Measurements from ENCODE around the gene CTNNBIP1.

DNA sequence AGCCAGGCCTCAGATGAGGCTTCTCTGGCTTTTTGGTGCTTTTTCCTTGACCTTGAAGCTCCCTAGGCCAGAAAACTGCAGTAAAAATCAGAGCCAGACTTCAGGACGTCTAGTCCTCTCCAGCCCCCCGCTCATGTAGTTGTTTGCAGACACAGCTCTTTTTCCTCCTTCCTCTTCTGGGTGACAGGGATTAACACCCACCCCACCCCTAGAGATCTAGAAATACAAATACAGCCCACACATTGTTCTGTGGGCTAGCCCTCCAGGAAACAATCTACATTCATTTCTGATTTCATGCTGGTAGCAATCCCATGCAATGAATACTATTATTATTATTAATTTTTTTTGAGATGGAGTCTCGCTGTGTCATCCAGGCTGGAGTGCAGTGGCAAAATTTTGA is 76.4 kb downstream of the CTNNBIP1 start:
- TF ChIP-seq POLR2AphosphoS5 (IDR thresholded peaks at IDR 0.05) (no peak), SMC3 (conservative IDR thresholded peaks at IDR 0.05; ENCODE audit: poor library complexity) (no peak)
- TF ChIP-seq, protein P1, sequence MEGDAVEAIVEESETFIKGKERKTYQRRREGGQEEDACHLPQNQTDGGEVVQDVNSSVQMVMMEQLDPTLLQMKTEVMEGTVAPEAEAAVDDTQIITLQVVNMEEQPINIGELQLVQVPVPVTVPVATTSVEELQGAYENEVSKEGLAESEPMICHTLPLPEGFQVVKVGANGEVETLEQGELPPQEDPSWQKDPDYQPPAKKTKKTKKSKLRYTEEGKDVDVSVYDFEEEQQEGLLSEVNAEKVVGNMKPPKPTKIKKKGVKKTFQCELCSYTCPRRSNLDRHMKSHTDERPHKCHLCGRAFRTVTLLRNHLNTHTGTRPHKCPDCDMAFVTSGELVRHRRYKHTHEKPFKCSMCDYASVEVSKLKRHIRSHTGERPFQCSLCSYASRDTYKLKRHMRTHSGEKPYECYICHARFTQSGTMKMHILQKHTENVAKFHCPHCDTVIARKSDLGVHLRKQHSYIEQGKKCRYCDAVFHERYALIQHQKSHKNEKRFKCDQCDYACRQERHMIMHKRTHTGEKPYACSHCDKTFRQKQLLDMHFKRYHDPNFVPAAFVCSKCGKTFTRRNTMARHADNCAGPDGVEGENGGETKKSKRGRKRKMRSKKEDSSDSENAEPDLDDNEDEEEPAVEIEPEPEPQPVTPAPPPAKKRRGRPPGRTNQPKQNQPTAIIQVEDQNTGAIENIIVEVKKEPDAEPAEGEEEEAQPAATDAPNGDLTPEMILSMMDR (IDR thresholded peaks at IDR 0.05; ENCODE audit: poor library complexity, severe bottlenecking) = no peak
- TF ChIP-seq, protein P2, sequence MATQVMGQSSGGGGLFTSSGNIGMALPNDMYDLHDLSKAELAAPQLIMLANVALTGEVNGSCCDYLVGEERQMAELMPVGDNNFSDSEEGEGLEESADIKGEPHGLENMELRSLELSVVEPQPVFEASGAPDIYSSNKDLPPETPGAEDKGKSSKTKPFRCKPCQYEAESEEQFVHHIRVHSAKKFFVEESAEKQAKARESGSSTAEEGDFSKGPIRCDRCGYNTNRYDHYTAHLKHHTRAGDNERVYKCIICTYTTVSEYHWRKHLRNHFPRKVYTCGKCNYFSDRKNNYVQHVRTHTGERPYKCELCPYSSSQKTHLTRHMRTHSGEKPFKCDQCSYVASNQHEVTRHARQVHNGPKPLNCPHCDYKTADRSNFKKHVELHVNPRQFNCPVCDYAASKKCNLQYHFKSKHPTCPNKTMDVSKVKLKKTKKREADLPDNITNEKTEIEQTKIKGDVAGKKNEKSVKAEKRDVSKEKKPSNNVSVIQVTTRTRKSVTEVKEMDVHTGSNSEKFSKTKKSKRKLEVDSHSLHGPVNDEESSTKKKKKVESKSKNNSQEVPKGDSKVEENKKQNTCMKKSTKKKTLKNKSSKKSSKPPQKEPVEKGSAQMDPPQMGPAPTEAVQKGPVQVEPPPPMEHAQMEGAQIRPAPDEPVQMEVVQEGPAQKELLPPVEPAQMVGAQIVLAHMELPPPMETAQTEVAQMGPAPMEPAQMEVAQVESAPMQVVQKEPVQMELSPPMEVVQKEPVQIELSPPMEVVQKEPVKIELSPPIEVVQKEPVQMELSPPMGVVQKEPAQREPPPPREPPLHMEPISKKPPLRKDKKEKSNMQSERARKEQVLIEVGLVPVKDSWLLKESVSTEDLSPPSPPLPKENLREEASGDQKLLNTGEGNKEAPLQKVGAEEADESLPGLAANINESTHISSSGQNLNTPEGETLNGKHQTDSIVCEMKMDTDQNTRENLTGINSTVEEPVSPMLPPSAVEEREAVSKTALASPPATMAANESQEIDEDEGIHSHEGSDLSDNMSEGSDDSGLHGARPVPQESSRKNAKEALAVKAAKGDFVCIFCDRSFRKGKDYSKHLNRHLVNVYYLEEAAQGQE (IDR thresholded peaks at IDR 0.05; ENCODE audit: borderline replicate concordance) = no peak
